ENCODE measurements around the gene SORCS1.

The SORCS1 gene

DNA sequence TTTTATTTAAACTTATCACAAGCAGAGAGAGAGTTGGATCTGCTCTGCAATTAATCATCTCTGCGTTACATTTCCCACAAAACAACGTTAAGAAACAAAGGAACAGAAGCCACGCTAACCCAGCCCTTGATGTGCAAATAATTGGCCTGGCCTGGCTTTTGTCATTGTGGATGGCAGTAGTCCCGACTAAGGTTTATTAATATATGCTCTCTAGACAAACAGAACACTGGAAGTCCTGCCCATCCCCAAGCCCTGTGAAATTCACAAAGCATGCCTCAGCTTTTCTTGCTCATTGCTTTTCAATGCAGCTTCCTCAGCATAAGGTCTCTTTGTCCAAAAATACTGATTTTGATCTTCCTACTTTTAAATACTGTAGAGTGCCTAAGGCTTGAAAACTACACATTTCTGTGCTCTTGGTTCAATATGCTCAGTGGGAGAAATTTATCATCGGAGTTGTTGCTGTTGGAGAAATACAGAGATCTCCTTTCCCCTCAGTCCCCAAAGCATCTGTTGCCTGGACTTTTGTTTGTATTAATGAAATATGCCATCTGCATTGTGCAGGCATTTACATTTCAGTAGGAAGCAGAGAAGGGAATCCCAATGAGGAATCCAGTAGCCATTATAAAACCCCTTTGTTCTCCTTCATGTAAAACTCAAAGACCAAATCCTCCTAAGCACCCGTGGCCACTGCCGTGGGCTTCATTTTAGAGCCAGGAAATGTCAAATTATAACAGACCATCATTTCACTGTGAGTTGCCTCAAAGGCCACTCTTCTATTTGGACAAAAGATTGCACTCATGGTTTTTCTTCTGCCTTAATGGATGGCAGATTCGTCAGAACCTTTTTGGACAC is 61.1 kb downstream of the SORCS1 start:
- DNase-seq, result no peak

GRCh38 chr10:107098326-107098725 is 66.2 kb downstream of the SORCS1 start:
- no peak for DNase-seq

DNA sequence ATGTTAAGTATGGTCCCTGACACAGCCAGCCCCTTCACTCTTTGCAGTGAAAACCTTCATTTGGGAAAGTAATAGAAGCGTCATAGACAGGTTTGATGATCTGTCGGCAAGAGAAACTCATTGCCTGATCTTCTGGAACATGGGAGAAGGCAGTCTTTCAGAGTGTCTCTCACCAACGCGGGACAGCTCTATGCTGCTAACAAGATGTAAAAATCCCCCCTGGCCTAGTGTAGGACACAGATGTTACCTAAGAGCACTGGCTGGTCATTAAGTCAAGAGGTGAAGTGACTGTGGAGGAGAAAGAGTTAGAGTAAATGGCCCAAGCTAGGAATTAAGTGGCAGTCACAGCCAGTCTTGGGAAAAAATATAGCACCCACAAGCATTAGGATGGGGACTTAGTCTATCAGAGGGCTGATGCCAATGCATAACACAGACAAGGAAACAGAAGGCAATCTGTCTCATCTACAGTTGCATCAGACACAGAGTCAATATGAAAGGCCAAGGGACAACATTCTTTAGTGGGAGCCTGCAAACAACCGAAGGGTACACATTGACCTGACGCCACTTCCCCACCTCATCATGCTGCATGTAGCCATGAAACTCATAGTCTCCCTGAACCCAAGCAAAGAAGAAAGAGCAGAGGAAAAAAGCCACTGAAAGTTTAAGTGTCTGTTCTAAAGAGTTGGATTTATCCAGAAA is 69.5 kb downstream of the SORCS1 start:
- DNase-seq, result no peak

DNA sequence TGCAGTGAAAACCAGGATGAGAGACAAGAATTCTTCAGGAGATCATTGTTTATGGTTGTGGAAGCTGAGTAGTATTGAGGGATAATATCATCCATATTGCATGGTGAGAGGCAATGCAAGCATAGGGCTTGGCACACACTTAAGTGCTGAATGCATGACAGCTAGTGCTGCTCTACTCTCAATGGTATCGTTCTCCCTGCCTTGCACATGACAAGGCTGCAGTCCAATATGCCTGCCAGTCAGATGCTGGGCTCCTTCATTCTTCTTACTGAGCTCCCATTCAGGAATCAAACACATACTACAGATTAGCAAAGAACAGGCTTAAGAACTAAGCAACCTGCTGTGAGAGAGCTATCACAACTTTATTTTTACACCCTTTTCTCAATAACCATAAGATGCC is 72.2 kb downstream of the SORCS1 start:
- DNase-seq, result no peak

- DNase-seq, result no peak
Observed at GRCh38 chr10:107091126-107091525, 73.4 kb downstream of the SORCS1 start.

DNA sequence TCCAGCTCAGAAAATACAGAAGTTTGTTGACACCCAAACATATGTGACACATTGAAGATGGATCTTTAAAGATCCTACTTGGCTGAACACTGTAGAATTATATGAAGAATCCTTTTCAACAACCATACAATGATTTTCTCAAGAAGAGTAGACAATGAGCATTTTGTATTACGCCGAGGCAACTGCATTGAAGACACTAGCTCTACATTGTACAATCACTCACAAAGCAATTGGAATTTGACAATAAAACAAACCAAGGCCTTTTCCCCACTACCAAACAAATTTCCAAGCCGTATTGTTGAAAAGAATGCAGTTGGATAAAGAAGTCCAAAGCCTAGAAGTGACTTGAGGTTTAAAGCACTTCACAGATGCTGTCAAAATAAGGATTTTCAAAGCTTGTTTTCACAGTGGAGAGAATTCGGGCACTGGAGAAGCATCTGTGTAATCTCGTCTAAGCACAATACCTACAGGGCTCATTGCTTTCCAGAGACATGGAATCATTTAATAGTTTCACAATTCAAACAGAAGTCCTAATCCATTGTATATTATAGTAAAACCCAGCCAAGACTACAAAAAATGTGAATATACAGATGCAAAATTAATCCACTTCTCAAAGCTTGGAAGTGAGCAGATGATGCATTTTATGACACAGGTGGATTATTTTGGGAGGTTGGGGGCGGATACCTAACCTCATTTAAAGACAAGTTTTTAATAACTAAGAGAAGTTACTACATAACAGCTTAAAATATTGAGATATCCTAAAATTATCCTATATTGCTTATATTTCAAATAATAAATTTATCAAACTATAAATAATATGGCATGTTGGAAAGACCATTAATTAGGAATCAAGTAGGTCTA is 78.6 kb downstream of the SORCS1 start:
- no peak for DNase-seq

- no peak for DNase-seq
Observed at GRCh38 chr10:107083388-107084009, 81.0 kb downstream of the SORCS1 start.

GRCh38 chr10:107081644-107082043 is 82.9 kb downstream of the SORCS1 start:
- DNase-seq, result no peak

DNA sequence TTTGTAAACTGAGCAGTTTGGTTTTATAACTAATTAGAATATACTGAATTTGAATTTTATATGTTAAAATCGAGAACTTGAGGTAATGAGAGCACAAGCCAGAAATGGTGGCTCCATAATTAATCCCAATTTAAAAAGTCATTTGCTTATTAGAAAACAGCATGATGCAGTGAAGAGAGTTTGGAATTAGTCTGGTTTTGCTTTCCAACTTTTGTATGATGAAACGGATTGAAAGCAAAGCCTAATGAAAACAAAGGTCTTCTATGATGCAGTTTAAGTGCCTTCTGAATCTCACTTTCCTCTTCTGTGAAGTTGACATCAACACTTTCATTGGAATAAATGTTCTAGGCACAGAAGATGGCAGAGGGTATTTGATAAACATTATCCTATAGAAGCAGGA is 89.4 kb downstream of the SORCS1 start:
- no peak for DNase-seq

GRCh38 chr10:107072786-107073185 is 91.7 kb downstream of the SORCS1 start:
- no peak for DNase-seq

DNA sequence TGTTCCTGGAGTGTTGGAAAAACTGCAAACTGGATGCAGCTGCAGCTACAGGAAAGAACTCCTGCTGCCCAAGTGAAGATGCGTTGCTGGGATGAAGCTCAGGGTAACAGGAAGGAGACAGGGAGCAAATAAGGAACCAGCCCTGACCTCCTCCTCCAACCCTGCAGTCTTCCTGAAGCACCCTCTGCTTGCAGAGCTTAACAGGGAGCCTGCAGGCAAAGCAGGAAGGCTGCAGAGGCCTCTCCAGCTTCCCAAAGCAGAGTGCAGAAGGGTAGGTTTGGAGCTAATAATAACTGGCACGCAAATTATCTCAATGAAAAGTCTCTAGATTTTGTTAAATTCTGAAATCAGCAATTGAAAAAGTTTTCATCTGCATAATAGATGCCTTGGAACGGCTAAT is 92.5 kb downstream of the SORCS1 start:
- no peak for DNase-seq

DNA sequence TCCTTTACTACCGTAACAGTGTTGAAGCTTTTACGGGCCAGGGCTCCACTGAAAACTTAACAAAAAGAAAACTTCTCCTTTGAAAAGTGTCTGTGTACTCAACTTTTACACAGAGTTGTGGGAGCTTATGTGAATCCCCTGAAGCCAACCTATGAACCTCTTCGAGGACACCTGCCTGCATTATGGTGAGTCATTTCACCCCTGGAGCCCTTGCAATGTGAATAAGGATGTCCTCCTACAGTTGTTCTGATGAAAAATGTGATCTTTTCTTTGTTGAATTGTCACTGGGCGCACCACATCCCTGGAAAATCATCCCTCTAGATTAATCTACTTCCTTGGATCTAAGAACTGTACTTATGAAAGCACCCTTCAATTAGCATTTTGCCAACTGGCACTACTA is 93.2 kb downstream of the SORCS1 start:
- no peak for DNase-seq

DNA sequence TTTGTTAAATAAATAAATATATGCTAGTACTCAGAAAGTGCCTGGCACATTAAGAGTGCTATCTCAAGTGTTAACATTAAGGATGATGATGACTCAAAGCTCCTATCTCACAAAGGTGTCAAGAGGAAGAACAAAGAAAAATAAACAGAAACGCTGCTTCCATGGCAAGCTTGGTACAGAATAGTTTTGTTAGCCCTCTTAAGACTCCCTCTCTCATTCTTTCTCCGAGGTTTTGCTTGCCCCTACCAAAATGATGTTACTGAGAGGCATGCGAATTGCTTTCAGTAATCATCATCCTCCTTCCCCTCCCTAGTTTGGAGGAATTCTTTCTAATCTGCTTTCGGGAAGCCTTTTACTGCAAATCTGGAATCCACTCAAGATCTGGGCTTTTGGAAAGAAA is 96.7 kb downstream of the SORCS1 start:
- no peak for DNase-seq

- no peak for DNase-seq
Observed at GRCh38 chr10:107064075-107064474, 100.4 kb downstream of the SORCS1 start.

DNA sequence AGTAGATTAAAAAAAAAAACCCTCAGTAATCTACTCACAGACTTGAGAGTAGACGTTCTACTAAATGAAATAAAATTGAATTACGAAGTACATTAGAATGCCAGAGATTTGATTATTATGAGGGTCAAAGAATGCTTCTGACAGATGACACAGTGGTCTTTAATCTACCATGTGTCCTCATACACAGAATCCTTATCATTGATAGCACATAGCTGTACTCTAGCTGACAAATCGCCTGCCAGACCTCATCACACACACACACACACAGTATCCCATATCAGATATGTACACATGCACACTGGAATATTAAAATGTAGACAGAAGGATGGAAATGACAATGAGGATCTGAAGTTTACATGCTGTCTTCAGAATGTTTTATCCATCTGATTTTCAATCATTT is 104.6 kb downstream of the SORCS1 start:
- no peak for DNase-seq

- no peak for DNase-seq
Observed at GRCh38 chr10:107059068-107059804, 105.3 kb downstream of the SORCS1 start.

DNA sequence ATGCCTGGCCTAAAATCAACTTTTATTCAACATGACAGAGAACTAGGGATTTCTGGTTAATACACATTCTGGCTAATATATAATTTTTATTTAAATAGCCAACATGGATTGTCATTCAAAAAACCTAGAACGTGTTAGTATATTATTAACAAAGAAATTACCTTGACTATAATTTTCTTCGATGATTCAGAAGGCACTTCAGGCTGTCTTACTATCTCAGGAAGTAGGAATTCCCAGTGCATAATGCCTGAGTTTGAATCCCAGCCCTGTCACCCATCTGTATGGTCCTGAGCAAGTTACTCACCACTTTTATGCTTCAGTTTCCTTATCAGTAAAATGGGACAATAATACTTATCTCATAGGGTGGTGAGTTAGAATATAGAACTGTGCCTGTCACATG is 106.2 kb downstream of the SORCS1 start:
- no peak for DNase-seq

DNA sequence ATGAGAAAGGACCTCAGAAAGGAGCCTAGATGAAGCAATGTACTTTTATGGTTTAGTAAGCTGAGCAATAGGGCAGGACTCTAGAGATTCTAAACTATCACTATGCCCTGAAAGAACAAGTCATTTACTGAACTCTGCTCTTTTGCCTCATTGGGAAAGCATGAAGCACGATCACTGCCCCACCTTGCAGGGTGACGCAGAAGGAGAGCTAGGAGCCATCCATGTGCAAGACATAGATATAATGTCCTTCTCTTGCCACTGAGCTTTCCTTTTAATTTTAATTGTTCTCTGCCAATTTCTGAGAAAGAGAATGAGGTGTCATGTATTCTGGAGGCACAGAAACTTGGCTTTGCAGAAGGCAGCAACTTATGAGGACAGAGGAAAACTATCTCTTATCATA is 108.3 kb downstream of the SORCS1 start:
- no peak for DNase-seq

DNA sequence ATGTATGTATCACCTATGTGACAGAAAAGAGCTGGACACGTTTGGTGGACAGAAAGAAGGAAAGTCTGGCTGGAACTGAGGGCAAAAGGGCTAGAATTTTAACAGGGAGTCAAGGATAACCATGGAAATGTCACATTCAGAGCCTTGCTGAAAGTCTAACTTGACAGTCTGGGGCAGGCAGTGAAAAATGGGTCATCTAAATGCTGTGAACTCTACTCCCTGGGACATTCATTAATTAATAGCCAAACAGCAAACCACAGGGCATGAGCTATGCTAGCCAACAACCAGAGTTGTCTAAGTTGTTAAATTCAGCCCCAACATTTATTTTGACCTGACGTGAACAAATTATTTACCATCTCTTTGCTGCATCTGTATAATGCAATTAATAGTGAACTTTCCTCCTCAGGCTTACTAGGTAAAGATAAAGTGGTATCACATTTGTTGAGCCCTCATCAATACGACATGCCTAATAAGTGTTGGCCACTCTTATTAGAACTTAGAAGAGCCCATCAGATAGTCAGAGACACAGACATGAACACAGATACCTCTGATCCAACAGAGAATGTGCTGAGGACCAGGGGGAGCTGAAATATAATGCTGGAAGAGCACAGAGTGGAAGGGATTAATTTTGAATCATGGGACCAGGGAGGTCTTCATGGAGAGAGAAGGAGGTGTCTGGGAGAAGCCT is 109.9 kb downstream of the SORCS1 start:
- no peak for DNase-seq

DNA sequence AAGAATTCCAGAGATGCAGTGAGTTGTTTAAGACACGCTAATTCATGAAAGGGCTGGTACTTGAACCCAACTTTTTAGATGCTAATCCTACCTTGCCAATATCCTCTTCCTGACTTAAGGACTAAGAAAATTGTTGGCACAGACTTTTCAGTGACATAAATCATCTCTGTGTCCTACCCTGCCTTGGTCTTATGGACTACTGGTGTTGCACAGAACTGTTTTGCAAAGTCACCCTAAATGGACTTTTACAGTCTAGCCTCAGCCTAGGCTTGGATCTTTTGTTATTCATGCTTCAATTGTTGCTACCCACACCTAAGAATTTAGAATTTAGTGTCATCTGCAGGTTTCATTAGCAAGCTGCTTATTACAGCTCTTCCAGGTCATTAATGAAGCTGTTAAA is 112.7 kb downstream of the SORCS1 start:
- DNase-seq, result no peak

- no peak for DNase-seq
Observed at GRCh38 chr10:107043461-107043860, 121.0 kb downstream of the SORCS1 start.

Measured in NCI-H2029 treated with DMSO at 0.1 percent for 48 hours (cell line).